IMR-90 (cell line): Measurements from ENCODE around the gene SLC12A7. TPM values are rescaled to one million over a fixed set of nuclear protein-coding genes. Genes with fewer than 3 reads are reported as not detected.

Experiments used
- MAFK ChIP-seq: IDR thresholded peaks from 2 replicates; pipeline ENCODE4 v1.6.1; 2012; ENCODE audit warnings: low read depth, low read length, improper control_type of control experiment
- MXI1 ChIP-seq: IDR thresholded peaks from 2 replicates; pipeline ENCODE4 v1.6.1; 2012; ENCODE audit warnings: low read depth, mild to moderate bottlenecking, low read length, moderate library complexity, borderline replicate concordance
- SMC3 ChIP-seq: fragments of 150-350 bp; IDR thresholded peaks from 2 replicates; pipeline ENCODE4 v1.6.1; 2016; ENCODE audit warnings: low read depth, mild to moderate bottlenecking, antibody characterized with exemption, low read length, moderate library complexity
- polyA plus RNA-seq, 3 experiments: library from polyadenylated mRNA; depleted of rRNA; stranded (reverse); fragments of >200 nt; gene quantifications; 2 replicates each; pipeline ENCODE4 v1.2.3, GENCODE V29; 2012; ENCODE audit warnings: low replicate concordance in 1 of 3
- total RNA-seq: library from RNA; depleted of rRNA; stranded (reverse); fragments of >200 nt; gene quantifications from 2 replicates; pipeline ENCODE4 v1.2.3, GENCODE V29; 2012
- TF ChIP-seq, protein P1 (sequence below): fragments of 150-350 bp; IDR thresholded peaks from 2 replicates; pipeline ENCODE4 v1.6.1; 2017; ENCODE audit warnings: mild to moderate bottlenecking, antibody characterized with exemption, low read length, low read depth

SLC12A7 gene
- total and polyA plus RNA-seq, 2 of the 4 experiments (the other 2 are of a cell fraction) = 3.0 to 6.1 TPM

DNA sequence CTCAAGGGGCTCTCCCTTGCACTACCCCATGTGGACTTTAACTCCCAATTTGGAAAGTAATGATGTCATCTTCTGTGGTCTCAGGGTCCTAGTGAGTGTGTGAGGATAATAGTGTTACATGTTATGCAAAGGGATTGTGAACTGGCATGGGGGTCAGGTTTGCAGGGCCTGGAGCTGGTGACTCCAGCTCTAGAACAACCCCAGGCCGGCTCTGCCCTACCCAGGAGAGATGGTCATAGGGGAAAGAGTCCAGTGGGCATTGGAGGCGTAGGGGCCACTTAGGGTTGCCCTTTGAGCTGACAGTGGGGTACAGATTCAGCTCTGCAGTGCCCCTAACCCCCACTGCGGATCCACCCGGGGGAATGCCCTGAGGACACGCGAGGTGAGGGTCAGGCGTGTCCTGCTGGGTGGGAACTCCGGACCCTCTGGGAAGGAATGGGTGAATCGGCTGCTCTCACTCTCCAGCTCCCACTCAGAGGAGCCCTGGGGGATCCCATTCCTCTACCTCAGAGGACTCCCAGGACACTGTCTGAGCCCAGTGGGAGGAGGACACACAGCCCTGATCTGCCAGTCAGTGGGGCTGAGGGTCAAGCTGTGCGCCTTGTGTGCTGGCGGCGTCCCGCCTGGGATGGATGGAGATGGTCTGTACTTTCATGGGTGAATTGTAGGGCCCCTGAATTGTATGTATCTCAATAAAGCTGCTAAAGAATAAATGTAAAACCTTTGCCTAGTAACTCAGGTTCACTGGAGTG, 105.8 kb downstream of the SLC12A7 start (continued):
- TF ChIP-seq, protein P1, sequence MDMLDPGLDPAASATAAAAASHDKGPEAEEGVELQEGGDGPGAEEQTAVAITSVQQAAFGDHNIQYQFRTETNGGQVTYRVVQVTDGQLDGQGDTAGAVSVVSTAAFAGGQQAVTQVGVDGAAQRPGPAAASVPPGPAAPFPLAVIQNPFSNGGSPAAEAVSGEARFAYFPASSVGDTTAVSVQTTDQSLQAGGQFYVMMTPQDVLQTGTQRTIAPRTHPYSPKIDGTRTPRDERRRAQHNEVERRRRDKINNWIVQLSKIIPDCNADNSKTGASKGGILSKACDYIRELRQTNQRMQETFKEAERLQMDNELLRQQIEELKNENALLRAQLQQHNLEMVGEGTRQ = no peak
- TF ChIP-seq SMC3 (no peak), MAFK (no peak), MXI1 (no peak)
